Measurements from ENCODE around the gene GNAT3.

The GNAT3 gene

DNA sequence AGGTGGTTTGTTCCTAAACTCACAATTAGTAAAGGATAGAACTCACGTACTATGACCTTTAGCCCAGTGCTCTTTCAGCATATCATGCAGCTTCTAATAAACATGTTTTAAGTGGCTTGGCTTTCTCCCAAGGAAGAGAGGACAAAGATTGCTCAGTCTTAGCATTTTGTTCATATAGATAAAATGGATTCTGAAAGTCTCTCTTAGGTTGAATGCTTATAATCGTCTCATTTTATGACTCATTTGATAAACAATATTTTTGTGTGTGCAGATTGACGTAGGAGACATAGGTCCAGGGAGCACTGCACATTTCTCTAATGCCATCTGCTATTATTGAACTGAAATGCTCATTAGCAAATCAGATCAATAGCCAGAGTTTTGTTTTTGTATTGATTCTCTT is 44.8 kb downstream of the GNAT3 start:
- DNase-seq (ENCODE audit: extremely low read depth in 1 of 2, low read depth in 1 of 2): no peak

- no peak for DNase-seq (ENCODE audit: extremely low read depth in 1 of 2, low read depth in 1 of 2)
Observed at GRCh38 chr7:80466636-80467035, 45.2 kb downstream of the GNAT3 start.

DNA sequence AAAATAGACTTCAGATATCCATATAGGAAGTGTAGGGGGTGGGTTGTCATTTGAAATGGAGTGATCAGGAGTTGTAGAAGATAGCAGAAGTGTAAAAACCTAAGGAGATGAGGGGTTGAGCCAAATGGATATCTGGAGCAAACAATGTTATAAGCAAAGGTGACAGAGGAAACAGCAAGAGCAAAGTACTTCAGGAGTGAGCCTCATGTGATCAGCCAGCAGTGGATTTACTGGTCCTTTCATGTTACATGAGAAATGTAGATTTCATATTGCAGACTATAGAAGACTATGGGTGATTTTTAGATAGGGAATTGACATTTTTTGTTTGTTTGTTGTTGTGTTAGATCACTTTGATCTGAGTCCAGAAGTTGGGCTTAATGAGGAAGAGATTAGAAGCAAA is 47.7 kb downstream of the GNAT3 start:
- no peak for DNase-seq (ENCODE audit: extremely low read depth in 1 of 2, low read depth in 1 of 2)

DNA sequence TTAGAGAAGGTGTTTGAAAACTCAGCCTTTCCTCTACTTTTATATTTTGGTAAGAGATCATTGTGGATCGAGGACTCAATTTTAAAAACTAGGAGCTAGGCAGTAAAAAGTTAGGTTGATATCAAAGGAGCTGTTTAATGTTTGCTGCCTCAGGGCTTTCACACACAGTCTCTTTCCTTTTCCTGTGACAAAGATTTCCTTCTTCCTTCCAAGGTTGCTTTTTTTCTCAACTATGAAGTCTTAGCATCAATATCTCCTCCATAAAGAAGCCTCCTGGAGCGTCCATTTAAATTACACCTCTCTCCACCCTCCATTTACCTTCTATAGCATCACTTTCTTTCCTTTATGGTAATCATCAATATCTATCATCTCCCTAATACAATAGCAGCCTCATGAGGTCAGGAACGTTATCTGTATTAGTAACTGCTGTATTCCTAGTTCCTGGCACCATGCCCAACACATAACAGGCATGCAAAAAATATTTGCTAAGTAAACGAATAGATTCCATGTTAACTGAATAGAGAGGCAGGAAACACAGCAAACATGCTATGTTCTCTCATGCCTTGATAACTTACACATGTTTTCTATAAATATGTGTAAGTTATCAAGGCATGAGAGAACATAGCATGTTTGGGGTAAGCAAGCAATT is 48.5 kb downstream of the GNAT3 start:
- no peak for DNase-seq (ENCODE audit: extremely low read depth in 1 of 2, low read depth in 1 of 2)

DNA sequence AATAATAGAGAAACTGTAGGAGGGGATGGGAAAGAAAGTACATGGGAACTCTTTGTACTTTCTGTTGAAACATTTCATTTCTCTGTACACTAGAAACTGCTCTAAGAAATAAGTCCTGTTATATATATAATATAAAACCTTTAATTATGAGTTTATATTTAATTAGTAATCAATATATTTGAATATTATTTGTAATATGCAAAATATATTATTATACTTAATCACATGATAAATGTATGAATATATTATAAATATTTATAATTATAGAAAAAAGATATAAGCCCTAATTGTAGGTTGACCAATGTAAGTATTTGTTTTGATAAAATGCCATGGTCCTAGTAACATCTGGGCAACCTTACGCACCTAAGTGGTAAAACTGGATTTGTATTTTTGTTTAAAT is 51.0 kb downstream of the GNAT3 start:
- DNase-seq (ENCODE audit: extremely low read depth in 1 of 2, low read depth in 1 of 2): no peak

DNA sequence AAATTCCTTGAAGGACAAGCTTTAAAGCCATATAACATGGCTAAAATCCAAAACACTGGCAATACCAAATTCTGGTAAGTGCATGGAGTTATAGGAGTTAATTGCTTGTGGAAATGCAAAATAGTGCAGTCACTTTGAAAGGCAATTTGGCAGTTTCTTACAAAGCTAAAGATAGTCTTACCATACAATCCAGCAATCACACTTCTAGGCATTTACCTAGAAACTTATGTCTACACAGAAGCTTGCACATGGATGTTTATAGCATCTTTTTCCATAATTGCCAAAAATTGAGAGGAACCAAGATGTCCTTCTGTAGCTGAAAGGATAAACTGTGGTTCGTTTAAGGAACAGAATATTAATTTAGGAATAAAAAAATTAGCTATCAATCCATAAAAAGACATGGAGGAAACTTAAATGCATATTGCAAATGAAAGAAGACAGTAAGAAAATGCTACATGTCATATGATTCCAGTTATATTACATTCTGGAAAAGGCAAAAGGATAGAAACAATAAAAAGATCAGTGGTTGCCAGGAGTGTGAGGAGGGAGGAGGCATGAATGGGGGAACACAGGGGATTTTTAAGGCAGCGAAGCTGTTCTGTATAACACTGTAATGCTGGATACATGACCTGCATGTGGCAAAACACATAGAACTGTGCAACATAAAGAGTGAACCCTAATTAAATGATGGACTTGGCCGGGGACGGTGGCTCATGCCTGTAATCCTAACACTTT is 51.9 kb downstream of the GNAT3 start:
- DNase-seq (ENCODE audit: extremely low read depth in 1 of 2, low read depth in 1 of 2): no peak

DNA sequence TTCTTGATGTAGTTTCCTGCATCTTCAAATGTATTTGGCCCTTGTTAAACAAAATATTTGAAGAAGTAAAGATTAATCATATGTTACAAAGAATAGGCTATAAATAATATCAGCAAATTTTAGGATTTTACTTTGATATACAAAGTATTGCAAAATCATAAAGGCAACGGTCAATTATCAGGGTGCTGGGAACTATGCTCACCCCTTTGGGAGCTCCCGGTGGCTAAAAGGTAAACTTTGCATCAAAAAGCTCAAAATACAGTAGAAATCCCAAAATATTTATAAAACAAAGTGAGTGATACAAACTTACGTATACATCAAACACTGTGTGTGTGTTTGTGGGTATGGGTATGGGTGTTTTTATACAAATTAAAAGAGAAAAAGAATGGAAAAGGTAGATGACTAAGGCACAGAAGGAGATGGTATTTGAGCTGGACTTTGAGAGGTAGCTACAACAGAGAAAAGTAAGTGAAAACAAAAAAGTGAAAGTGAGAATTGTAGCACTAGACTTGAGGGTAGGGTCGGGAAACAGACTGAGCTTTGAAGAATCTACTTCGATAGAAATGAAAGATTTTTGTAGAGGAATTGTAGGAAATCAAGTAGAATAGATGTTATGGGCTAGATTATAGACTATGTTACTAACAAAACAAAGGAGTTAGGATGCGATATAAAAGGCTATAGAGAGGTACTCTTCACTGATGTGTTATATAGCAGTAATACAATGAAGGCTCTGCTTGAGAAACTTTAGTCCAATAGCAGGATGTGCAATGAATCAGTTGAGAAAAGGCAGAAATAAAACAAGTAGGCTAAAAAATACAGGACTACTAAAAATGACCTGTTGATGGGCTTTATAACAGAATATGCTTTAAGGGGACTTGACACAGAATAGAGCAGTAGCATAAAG is 52.8 kb downstream of the GNAT3 start:
- DNase-seq (ENCODE audit: extremely low read depth in 1 of 2, low read depth in 1 of 2): no peak

GRCh38 chr7:80453699-80454340 is 58.0 kb downstream of the GNAT3 start:
- no peak for DNase-seq (ENCODE audit: extremely low read depth in 1 of 2, low read depth in 1 of 2)

GRCh38 chr7:80450621-80451308 is 61.1 kb downstream of the GNAT3 start:
- no peak for DNase-seq (ENCODE audit: extremely low read depth in 1 of 2, low read depth in 1 of 2)

DNA sequence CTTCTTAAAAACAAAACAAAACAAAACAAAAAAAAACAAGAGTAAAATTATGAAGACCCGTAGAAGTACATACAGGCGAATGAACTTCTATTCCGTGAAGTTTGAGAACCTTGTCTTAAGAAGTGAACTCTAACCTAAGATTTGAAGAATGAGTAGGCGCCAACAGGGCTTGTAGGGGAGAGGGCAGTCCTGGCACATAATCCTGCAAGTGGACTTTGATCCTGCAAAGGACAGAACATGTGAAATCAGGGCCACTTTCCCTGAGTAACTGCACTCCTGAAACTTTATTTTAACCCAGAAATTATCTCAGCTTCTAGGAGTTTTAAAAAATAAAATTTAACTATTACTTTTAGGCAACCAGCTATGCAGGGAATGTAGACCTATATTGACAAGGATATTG is 62.0 kb downstream of the GNAT3 start:
- no peak for DNase-seq (ENCODE audit: extremely low read depth in 1 of 2, low read depth in 1 of 2)

DNA sequence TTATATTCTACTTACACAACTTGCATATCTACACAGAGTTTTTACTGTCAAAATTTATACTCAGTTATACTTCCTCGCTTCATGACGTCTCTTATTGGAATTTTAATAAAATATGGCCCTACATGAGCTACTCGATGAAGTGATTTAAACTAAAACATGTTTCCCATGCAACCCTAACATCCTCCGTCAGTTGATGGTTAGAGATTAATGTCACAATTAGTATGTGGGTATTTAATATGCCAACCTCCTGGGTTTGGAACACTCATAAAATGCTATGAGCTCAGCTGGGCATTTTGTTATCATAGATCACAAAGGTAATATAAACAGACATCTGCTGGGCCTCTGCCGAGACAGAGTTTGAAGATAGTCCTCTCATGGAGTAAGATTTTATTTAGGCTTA is 66.5 kb downstream of the GNAT3 start:
- no peak for DNase-seq (ENCODE audit: extremely low read depth in 1 of 2, low read depth in 1 of 2)

- DNase-seq (ENCODE audit: extremely low read depth in 1 of 2, low read depth in 1 of 2): no peak
Observed at GRCh38 chr7:80444811-80445210, 67.1 kb downstream of the GNAT3 start.

DNA sequence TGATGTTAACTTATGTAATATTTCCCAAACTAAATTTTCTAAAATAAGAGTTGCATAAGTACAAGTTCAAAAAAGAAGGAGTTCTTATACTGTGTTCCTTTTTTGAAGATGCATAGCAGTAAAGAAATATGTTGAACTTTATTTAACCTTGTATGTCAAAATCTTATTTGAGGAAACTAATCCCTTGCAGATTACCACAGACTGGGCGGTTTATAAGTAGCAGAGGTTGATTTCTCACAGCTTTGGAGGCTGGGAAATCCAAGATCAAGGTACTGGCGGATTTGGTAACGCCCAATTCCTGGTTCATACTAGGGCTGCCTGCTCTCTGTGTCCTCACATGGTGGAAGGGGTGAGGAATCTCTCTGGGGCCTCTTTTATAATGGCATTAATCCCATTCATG is 68.5 kb downstream of the GNAT3 start:
- DNase-seq (ENCODE audit: extremely low read depth in 1 of 2, low read depth in 1 of 2): no peak

DNA sequence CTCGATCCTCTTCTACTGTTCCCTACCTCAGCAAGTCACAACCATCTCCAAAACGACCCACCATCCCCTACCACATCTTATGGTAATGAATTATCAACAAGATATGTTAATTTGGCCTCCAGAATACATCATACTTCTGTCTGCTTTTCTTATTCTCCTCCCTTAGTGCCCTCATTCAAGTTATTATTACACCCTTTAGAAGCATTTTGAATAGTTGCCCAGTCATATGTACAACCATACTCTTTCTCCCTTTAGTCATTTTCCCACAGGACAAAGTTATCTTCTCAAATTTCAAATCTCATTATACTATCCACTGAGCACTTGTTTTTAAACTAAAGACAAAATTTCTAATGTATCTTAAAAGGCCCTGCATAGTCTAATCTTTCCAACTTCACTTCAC is 71.0 kb downstream of the GNAT3 start:
- no peak for DNase-seq (ENCODE audit: extremely low read depth in 1 of 2, low read depth in 1 of 2)

DNA sequence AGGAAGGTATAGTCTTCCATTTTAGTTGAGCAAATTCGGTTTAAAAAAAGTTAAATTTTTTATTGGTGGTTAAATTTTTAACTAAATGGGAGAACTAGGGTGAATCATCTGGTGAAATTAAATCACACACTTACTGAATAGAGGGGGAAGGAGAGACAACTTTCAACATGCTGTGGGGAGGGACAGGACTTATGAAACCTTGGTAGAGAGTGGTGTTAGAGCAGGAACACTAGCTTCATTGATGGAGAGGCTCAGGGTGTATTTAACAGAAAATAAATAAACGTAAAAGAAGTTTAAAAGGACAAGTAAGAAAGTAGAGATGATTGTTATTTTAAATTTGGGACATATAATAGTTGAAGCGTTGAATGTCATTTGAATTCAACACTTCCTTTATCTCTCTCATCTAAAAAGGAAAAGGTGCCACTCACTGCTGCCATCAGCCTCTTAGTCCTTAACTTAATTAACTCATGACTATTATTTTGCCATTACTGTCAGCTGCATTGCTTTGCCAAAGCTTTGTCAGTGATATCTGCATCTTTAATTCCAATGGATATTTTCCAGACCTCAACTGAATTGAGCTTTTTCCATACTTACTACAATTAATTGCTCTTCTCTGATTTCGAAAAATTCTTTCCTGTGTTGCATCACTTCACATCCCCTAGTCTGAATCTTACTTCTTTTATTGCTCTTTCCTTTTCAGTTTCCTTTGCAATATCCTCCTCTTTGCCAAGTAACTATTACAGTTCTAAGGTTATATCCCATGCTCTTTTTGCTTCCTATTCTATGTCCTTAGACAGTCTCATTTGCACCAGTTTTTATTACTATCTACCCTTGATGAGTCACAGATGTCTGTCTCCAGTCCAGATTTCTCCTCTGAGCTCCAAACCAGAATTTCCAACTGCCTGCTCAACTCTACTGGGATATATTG is 71.7 kb downstream of the GNAT3 start:
- DNase-seq (ENCODE audit: extremely low read depth in 1 of 2, low read depth in 1 of 2): no peak

GRCh38 chr7:80435521-80435920 is 76.3 kb downstream of the GNAT3 start:
- no peak for DNase-seq (ENCODE audit: extremely low read depth in 1 of 2, low read depth in 1 of 2)

- no peak for DNase-seq (ENCODE audit: extremely low read depth in 1 of 2, low read depth in 1 of 2)
Observed at GRCh38 chr7:80434047-80434446, 77.8 kb downstream of the GNAT3 start.

- no peak for DNase-seq (ENCODE audit: extremely low read depth in 1 of 2, low read depth in 1 of 2)
Observed at GRCh38 chr7:80432166-80432565, 79.7 kb downstream of the GNAT3 start.

DNA sequence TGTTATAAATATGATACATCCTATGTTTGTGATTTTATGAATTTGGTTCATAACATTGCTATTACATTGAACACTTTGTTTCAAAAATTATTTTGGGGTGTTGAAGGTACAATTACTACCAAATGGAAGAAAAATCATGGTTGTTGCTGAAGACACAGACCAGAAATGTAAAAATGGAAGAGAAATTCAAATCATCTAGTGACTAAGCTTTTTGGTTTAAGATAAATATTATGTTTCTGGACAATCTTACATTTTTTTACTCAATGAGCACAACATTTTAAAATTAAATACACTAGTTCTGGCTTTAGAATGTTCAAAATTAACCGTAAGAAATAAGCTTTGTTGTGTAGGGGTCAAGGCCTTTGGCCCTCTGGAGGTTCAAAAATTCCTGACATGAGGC is 82.7 kb downstream of the GNAT3 start:
- DNase-seq (ENCODE audit: extremely low read depth in 1 of 2, low read depth in 1 of 2): no peak

Data from activated CD8-positive, alpha-beta memory T cell treated with anti-CD3 and anti-CD28 coated beads for 1 hour (primary cell).